GM18526 (cell line): ENCODE results near the gene DYNC2I2.

Experiments used
- POLR2A ChIP-seq: IDR thresholded peaks from 3 replicates; pipeline ENCODE4 v1.6.1; 2011; ENCODE audit not compliant: insufficient read length; ENCODE audit errors: extremely low read depth

The DYNC2I2 gene

DNA sequence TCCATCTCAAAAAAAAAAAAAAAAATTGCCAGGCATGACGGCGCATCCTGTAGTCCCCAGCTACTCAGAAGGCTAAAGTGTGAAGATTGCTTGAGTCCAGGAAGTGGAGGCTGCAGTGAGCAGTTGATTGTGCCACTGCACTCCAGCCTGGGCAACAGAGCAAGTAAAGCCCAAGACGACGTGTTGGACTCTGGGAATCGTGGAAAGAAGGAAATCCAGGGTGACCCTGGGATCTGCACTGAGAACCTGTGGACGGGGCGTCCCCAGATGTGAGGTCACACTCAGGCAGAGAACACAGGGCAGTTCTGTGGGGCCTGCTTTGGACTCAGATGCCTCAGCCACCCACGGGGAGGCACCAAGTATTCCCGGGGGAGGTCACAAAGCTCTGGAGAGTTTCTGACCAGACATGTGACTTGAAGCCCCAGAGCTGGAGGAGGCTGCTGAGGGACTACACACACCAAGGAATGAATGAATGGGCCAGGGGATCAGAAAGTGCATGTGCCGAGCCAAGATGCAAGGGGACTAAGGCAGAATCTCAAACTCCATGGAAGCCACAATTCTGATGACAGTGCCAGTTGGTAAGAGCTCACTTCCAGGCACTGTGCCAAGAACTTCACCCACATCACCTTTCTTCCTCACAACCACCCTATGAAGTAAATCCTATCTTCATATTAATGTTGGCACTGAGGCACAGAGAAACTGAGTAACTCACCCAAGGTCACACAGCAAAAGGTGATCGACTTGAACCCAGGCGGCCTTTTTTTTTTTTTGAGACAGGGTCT lies 12.9 kb downstream of the DYNC2I2 start:
- TF ChIP-seq POLR2A: no peak

DNA sequence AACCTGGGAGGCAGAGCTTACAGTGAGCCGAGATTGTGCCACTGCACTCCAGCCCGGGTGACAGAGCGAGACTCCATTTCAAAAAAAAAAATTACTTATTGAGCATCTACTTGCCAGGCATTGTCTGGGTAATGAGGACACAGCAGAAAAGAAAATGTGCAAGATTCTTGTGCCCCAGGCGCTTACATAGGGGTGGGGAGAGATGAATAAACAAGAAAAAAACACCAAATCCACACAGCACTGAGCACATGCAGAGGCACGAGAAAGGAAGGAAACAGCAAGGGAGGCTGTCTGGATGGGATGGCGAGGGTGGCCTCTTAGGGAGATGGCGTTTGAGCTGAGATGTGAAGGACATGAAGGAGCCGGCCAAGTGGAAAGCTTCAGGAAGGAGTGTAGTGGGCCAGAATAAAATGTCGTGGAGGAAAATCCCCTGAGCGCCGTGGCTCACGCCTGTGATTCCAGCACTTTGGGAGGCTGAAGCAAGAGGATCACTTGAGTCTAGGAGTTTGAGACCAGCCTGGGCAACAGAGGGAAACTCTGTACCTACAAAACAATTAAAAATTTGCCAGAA lies 13.9 kb downstream of the DYNC2I2 start:
- no peak for TF ChIP-seq POLR2A

DNA sequence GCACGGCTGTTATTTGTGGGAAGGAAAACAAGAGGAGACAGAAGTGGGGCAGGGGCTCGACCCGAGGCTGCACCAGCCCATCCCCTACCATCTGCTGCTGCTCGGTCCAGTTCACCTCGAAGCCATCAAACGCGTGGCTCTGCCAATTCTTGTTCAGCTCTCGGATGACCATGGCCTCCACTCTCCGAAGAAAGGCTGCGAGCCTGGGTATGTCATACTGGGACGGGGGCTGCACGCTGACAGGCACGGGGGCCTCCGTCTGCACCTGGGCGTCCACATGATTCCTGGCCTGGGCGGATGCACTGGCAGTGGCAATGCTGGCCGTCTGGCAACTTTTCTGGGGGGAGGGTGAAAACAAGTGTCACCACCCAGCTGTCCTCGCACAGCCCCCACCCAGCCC lies 16.0 kb downstream of the DYNC2I2 start:
- TF ChIP-seq POLR2A: no peak

DNA sequence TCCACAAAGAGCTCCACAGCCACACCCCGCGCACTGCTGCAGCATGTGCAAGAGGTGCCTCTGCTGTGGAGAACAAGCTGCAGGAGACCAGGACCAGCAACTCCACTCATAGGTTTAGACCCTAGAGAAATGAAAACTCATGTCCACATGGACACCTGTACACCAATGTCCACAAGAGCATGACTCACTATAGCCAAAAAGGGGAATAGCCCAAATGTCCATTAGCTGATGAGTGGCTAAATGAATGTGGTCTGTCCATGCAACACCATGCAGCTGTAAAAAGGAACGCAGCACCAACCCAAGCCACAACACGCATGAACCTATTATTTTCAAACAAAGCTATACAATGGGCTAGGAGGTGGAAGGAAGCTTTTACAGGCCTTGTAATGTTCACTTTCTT lies 18.1 kb downstream of the DYNC2I2 start:
- no peak for TF ChIP-seq POLR2A

DNA sequence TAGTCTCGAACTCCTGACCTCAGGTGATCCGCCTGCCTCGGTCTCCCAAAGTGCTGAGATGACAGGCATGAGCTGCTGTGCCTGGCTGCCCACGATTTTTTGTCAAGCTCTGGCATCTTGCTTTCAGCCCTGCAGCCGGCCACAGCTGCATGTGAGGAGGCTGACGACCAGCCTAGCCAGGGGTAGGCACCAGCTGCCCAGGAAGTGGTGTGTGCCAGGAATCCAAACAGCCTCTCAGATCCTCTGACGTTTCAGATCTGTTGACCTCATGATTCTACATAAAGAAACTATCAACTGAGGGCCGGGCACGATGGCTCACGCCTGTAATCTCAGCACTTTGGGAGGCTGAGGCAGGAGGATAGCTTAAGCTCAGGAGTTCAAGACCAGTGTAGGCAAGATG lies 19.0 kb downstream of the DYNC2I2 start:
- TF ChIP-seq POLR2A: no peak

DNA sequence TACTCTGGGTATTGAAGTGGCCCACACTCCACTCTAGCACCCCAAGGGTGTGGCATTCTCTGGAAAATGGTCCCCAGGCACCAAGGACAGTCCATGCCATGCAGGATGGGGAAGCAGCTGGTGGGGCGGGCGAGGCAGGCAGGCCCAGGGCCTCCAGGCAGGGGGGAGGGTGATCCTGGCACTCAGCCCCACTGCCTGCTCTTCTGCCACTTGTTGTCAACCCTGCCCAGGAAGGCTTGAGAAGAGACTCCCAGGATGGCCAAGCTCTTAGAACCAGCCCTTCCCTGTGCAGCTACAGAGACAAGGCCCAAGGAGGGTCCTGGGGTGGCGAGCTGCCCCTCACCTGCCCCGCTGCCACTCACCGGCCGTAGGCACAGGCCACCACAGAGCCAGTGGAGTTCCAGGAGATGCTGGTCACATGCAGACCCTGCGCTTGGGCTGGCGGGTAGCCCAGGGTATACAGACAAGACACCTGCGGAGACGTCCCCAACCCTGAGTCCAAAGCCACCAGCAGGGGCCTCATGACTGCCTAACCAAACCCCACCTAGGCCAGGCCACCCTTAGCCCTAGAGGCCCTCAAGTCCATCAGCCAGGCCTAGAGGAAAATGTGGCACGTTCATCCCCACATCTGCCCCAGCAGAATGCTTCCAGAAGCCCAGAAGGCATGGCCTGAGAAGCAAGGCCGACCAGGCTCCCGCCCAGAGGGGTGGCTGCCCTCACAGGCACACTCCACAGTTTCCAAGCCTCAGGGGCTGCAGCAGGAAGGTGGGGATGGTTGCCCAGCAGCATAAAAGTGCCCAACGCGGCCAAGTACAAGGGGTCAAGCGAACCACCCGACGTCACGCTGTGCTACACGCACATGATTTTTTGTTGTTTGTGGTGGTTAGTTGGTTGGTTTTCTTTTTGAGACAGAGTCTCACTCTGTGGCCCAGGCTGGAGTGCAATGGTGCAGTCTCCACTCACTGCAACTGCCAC lies 19.8 kb downstream of the DYNC2I2 start:
- TF ChIP-seq POLR2A: no peak

DNA sequence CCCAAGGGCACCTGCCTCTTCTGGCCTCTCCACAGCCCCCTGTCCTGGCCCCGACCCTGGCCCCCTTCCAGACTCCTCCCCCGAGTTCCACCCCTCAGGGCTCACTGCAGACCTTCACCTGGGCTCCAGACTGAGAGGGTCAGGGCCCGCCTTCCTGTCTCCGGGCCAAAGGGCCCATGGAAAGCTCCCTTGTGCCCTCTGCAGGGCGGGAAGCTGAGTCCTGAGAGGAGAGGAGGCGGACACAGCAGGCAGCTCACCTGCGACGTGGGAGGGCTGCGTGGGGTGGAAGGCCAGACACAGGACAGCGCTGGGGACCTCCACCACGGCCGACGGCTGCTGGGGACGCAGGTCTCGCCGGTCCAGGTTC lies 20.6 kb downstream of the DYNC2I2 start:
- TF ChIP-seq POLR2A: no peak

DNA sequence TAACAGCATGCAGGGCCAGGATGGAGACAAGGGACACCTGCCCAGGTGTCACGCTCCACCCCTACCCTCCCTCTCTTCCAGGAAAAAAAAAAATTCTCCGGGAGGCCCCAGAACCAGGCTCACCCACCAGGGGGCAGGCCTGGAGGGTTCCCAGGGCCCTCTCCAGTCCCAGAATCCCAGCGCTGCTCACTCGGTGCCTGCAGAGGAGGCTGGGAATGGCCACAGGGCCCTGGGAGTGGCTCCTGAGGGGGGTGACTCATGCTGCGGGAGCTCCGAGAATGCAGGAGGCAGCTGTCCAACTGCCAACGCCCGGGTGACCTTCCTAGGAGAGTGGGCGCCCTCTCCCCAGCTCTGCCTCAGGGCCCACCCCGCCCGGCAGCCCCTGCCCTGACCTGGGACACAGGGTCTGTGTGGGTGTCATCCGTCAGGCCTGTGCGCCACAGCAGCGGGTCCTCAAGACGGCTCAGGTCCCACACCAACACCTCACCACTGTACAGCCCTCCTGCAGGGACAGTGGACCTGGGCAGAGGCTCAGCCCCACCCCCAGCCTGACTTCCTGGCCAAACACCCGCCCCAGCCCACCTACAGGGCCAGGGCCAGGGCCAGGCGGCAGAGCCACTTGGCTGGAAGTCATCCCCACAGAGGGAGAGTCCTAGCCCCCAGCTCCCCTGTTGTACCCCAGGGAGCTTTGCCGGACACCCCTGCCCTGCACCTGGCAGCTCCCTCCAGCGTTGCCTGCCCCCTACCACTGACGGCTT lies 21.2 kb downstream of the DYNC2I2 start:
- TF ChIP-seq POLR2A: no peak

DNA sequence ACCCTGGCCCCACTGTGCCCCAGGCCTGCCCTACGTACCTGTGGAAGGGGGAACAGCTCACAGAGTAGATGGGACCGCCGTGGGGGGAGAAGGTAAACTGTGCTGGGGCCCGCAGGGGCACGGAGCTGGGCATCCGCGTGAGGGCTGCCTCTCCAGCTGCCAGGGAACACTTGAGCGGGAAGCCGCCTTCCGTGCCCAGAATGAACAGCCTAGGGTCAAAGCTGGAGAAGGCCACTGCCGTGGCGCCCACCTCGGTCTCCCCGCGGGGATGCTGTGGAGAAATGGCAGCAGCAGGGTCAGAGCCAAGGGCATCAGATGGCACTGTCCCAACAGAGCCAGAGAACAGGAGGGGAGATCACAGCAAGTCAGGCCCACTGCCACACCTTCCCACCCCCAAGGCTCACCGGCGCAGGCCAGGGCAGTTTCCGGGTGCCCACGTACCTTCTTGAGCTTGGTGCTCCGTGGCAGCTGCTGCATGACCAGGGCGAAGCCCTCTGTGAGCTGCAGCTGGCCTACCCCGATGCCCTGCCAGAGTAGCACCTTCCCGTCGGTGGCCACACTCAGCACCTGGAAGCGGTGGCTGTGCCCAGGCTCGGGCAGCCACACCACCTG lies 21.9 kb downstream of the DYNC2I2 start:
- no peak for TF ChIP-seq POLR2A

DNA sequence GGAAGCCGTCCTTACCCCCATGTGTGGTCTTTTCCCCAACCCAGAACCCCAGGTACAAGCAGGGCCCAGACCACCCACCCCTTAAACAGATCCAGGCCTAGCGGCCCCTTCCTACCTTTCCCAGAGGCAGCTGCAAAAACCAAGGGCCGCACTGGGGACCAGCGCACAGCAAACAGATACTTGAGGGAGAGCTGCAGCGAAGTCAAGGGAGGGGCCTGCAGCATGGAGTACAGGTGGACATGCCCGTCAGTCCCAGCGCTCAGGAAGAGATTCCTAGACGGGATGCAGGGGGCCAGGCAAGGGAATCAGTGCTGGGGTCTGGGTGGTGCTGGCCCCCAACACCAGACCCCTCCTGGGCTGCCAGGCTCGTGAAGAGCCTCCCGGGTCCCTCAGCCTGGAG lies 22.5 kb downstream of the DYNC2I2 start:
- TF ChIP-seq POLR2A: no peak

DNA sequence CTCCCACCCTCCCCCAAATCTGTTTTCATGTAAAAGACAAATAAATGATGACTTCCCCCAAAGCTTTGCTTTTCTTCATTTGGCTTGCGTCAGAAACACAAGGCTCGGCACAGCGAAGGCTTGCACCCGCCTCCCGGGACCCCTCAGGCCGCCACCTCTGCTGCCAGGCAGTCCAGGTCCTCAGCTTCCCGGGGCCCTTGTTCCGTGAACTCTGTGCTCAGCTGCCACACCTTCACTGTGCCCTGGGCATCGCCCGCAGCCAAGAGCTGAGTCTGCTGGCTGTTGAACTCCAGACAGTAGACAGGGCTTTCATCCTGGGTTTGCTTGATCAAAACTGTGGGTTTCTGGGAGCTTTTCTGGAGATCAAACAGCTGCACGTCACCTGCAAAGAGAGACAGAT lies 23.0 kb downstream of the DYNC2I2 start:
- no peak for TF ChIP-seq POLR2A

DNA sequence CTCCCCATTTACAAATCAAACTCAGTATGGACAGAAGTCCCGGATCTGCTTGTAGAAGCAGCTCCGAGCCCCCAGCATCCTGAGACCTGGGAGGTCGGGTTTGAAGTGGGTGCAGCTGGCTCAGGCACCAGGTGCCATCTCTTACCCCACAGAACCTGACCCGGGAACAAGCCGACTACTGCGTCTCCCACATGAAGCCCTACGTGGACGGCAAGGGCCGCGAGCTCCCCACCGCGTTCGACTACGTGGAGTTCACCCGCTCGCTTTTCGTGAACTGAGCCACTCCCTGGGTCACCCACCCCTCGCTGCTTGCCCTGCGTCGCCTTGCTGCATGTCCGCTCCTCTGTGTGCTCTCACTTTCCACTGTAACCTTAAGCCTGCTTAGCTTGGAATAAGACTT lies 23.6 kb downstream of the DYNC2I2 start:
- no peak for TF ChIP-seq POLR2A

DNA sequence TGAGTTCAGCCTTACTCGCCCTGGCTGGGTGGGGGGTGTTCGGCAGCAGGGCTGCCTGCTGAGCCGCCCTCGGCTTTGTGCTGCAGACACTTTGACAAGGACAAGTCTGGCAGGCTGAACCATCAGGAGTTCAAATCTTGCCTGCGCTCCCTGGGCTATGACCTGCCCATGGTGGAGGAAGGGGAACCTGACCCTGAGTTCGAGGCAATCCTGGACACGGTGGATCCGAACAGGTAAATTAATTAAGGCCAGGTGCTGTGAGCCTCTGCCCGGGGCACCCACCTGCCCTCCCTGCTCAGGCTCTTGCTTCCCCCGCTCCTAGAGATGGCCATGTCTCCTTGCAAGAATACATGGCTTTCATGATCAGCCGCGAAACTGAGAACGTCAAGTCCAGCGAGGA lies 24.2 kb downstream of the DYNC2I2 start:
- TF ChIP-seq POLR2A: no peak

DNA sequence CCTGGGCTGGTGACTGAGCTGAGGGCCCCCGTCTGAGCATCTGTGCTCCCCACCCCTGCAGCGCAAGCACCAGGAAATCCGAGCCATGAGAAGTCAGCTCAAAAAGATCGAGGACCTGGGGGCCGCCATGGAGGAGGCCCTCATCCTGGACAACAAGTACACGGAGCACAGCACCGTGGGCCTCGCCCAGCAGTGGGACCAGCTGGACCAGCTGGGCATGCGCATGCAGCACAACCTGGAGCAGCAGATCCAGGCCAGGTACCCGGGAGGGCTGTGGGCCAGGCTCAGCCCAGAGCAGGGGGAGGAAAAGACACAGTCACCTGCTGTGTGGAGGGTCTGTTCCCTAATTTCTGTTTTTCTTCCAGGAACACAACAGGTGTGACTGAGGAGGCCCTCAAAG lies 24.6 kb downstream of the DYNC2I2 start:
- no peak for TF ChIP-seq POLR2A

DNA sequence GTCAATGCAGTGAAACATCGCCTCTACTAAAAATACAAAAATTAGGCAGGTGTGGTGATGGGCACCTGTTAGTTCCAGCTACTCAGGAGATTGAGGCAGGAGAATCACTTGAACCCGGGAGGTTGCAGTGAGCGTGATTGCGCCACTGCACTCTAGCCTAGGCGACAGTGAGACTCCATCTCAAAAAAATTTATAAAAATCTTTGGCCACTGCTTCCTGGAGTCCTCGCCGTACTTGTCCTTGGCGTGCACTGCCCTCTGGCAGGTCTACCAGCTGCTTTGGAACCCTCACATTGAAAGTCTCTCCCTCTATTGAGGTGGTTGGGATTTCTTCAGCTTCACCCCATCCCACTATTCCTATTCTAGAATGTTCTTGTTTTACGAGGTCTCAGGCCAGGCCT lies 25.0 kb downstream of the DYNC2I2 start:
- TF ChIP-seq POLR2A: no peak
